Neuronal stem cell (in vitro differentiated cells): Measurements from ENCODE around the gene PKN3.
"Not testable (repeated sequence)": the region's sequence is repeated elsewhere in the genome, so short reads cannot be mapped to it uniquely, and the experiment has no call there.

Experiments used
- DNase-seq: peaks from one replicate; pipeline ENCODE4 v3.0.0-alpha.2; 2013; ENCODE audit warnings: low spot score
- H2AFZ ChIP-seq: one replicate; pipeline ENCODE4 v1.6.1; 2013; ENCODE audit warnings: mild to moderate bottlenecking, low read length, inconsistent platforms
- H2AK5ac ChIP-seq: 2 replicates; pipeline ENCODE4 v1.6.1; 2013; ENCODE audit warnings: low read depth, mild to moderate bottlenecking, inconsistent platforms, low read length, moderate library complexity, mixed read lengths
- H2BK120ac ChIP-seq: 2 replicates; pipeline ENCODE4 v1.6.1; 2013; ENCODE audit warnings: low read depth, mild to moderate bottlenecking, inconsistent platforms, low read length, moderate library complexity, mixed read lengths
- H2BK12ac ChIP-seq: one replicate; pipeline ENCODE4 v1.6.1; 2013; ENCODE audit warnings: low read length, inconsistent platforms
- H2BK15ac ChIP-seq: 2 replicates; pipeline ENCODE4 v1.6.1; 2013; ENCODE audit warnings: mild to moderate bottlenecking, low read length, inconsistent platforms, mixed read lengths
- H2BK5ac ChIP-seq: one replicate; pipeline ENCODE4 v1.6.1; 2013; ENCODE audit warnings: inconsistent platforms, mild to moderate bottlenecking, low read length, moderate library complexity
- H3K14ac ChIP-seq: one replicate; pipeline ENCODE4 v1.6.1; 2013; ENCODE audit warnings: low read length, inconsistent platforms
- H3K18ac ChIP-seq: 2 replicates; pipeline ENCODE4 v1.6.1; 2013; ENCODE audit warnings: low read length, inconsistent platforms
- H3K23ac ChIP-seq: 2 replicates; pipeline ENCODE4 v1.6.1; 2013; ENCODE audit warnings: low read depth, mild to moderate bottlenecking, mixed read lengths, low read length, inconsistent platforms; ENCODE audit not compliant: poor library complexity
- H3K27ac ChIP-seq: replicated peaks from 3 replicates; pipeline ENCODE4 v1.5.1; 2013; ENCODE audit warnings: low read length, inconsistent platforms
- H3K27me3 ChIP-seq, 3 experiments: 2 replicates each; pipeline ENCODE4 v1.6.1; 2013; ENCODE audit warnings: low read length in 3 of 3, mild to moderate bottlenecking in 2 of 3, inconsistent platforms in 1 of 3, low read depth in 1 of 3, mixed read lengths in 1 of 3, moderate library complexity in 1 of 3; ENCODE audit not compliant: control insufficient read depth in 3 of 3, insufficient read depth in 3 of 3
- H3K36me3 ChIP-seq, 2 donors: replicated peaks in 1 of 2; 2 replicates each; pipeline ENCODE4 v1.6.1; 2013; ENCODE audit warnings: low read length in 2 of 2; ENCODE audit not compliant: control insufficient read depth in 2 of 2, insufficient read depth in 2 of 2
- H3K4ac ChIP-seq: 2 replicates; pipeline ENCODE4 v1.6.1; 2013; ENCODE audit warnings: inconsistent platforms, mild to moderate bottlenecking, low read length, moderate library complexity
- H3K4me1 ChIP-seq, 2 donors: 1 replicate in 1 of 2; 2 replicates in 1 of 2; pipeline ENCODE4 v1.6.1; 2013; ENCODE audit warnings: low read length in 2 of 2, low read depth in 1 of 2; ENCODE audit not compliant: control insufficient read depth in 2 of 2, insufficient read depth in 1 of 2
- H3K4me2 ChIP-seq: one replicate; pipeline ENCODE4 v1.6.1; 2013; ENCODE audit warnings: mild to moderate bottlenecking, low read length, inconsistent platforms; ENCODE audit not compliant: insufficient read depth, poor library complexity, severe bottlenecking
- H3K4me3 ChIP-seq, 2 donors: 2 replicates each; pipeline ENCODE4 v1.5.1; 2013; ENCODE audit warnings: low read length in 2 of 2, mild to moderate bottlenecking in 2 of 2, inconsistent platforms in 1 of 2, moderate library complexity in 1 of 2
- H3K79me1 ChIP-seq: one replicate; pipeline ENCODE4 v1.6.1; 2013; ENCODE audit warnings: low read depth, mild to moderate bottlenecking, inconsistent platforms, low read length, moderate library complexity
- H3K9ac ChIP-seq: one replicate; pipeline ENCODE4 v1.6.1; 2013; ENCODE audit warnings: mild to moderate bottlenecking, low read depth, low read length, inconsistent platforms; ENCODE audit not compliant: poor library complexity
- H3K9me3 ChIP-seq, 2 donors: replicated peaks in 1 of 2; 2 replicates each; pipeline versions ENCODE3 to v1.6.1; 2013; ENCODE audit warnings: low read length in 2 of 2, mild to moderate bottlenecking in 2 of 2, inconsistent platforms in 1 of 2, low read depth in 1 of 2, mixed read lengths in 1 of 2, moderate library complexity in 1 of 2; ENCODE audit not compliant: control insufficient read depth in 2 of 2, insufficient read depth in 1 of 2
- H4K8ac ChIP-seq: one replicate; pipeline ENCODE4 v1.6.1; 2013; ENCODE audit warnings: low read depth, mild to moderate bottlenecking, inconsistent platforms, low read length, moderate library complexity
- H4K91ac ChIP-seq: one replicate; pipeline ENCODE4 v1.6.1; 2013; ENCODE audit warnings: low read length, low read depth, mild to moderate bottlenecking, inconsistent platforms; ENCODE audit not compliant: poor library complexity
- WGBS, 2 donors: extraction: QIAGEN DNeasy Blood & Tissue Kit; methylation state at CpG; one replicate each; pipeline ENCODE4 v1.1.7; 2013; ENCODE audit warnings: missing lambda C conversion rate in 2 of 2, mixed read lengths in 1 of 2; ENCODE audit not compliant: insufficient read length in 2 of 2, insufficient replicate concordance in 1 of 2; ENCODE audit errors: extremely low coverage in 2 of 2; 5-methylcytosine and 5-hydroxymethylcytosine counted together

Gene PKN3

DNA sequence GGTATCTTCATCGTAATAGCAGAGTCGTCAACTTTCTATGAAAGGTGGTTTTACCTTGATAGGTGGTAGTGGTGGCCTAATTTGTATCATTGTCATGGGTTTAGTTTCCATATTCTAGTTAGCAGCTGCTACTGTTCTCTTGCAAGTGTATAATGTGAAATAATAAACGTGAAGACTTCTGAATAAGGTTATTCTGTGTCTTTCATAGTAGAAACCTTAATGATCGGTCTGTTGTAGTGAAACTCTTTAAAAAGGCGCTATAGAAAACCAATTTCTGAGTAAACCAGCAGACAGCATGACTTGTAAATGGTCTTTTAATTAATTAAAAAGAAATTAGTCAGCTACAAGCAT lies 11.6 kb upstream of the PKN3 start:
- H3K79me1 ChIP-seq: peaks cover 2% of the 10 kb centered on the region
- peak overlapping the region; percentile 98 for H2AK5ac ChIP-seq
- no peak overlapping the region for H4K8ac ChIP-seq
- peak overlapping the region; percentile 94 for H3K18ac ChIP-seq
- H2BK15ac ChIP-seq: no peak overlapping the region
- peak overlapping the region; percentile 71 for H3K4me2 ChIP-seq
- no peak overlapping the region for H2BK120ac ChIP-seq
- H3K9ac ChIP-seq: peak overlapping the region; percentile 94
- WGBS, 2 donors: no CpG with 5 or more reads among the region's 5 CpGs
- peak overlapping the region; percentile 89 to 99 for H3K4me3 ChIP-seq
- no peak overlapping the region for H3K4ac ChIP-seq
- H4K91ac ChIP-seq: no peak overlapping the region
- H3K27ac ChIP-seq: peak overlapping the region; percentile 64
- H2BK5ac ChIP-seq: peak overlapping the region; percentile 69
- no peaks in the 10 kb centered on the region for H3K9me3 ChIP-seq
- H3K14ac ChIP-seq: no peak overlapping the region
- no peak overlapping the region for H2AFZ ChIP-seq
- no peaks in the 10 kb centered on the region for H3K27me3 ChIP-seq
- H2BK12ac ChIP-seq: no peak overlapping the region
- H3K36me3 ChIP-seq: peaks cover 13 to 51% of the 10 kb centered on the region in 2 donors
- no peak for DNase-seq
- H3K4me1 ChIP-seq: peaks cover 7 to 19% of the 10 kb centered on the region in 2 donors
- peak overlapping the region; percentile 6 for H3K23ac ChIP-seq

DNA sequence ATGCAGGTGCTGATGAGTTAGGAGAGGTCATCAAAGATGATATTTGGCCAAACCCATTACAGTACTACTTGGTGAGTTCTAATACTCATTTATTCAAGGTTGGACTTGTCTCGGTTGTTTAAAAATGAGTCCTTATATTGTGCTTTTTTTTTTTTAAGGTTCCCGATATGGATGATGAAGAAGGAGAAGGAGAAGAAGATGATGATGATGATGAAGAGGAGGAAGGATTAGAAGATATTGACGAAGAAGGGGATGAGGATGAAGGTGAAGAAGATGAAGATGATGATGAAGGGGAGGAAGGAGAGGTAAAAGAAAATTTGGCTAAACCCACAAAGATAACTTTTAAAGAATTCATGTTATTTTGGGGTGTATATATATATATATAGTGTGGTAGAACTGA lies 8.6 kb upstream of the PKN3 start:
- not testable (repeated sequence) for H2BK15ac ChIP-seq, H3K18ac ChIP-seq, H3K9me3 ChIP-seq, H3K4me3 ChIP-seq, H3K27ac ChIP-seq, H3K4me2 ChIP-seq, H2BK5ac ChIP-seq, H2BK120ac ChIP-seq, H3K23ac ChIP-seq, H3K79me1 ChIP-seq, H3K4ac ChIP-seq, H2AFZ ChIP-seq, DNase-seq, H4K8ac ChIP-seq, H3K27me3 ChIP-seq, H2BK12ac ChIP-seq, H3K14ac ChIP-seq, H4K91ac ChIP-seq, H3K9ac ChIP-seq, H2AK5ac ChIP-seq, H3K4me1 ChIP-seq
- peaks cover 17 to 70% of the 10 kb centered on the region in 2 donors for H3K36me3 ChIP-seq
- 100% methylated on average over 1 of the region's 3 CpGs for WGBS, 2 donors

DNA sequence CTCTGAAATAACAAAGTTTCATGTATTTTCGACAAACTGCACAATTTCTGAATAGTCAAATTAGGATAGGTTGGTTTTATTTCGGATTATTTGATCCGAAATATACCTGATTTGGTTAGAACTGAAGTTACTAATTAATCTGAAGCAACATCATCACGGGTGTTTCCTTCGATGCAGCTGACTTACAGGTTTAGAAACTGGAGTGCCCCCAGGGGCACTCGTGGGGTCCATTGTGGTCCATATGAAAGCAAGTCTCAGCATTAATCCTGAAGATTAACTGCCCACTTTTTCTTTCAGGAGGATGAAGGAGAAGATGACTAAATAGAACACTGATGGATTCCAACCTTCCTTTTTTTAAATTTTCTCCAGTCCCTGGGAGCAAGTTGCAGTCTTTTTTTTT lies 8.0 kb upstream of the PKN3 start:
- no peak overlapping the region for H3K9ac ChIP-seq
- no peaks in the 10 kb centered on the region for H3K9me3 ChIP-seq
- no peak overlapping the region for H3K14ac ChIP-seq
- H3K18ac ChIP-seq: no peak overlapping the region
- H2BK12ac ChIP-seq: no peak overlapping the region
- no peaks in the 10 kb centered on the region for H3K79me1 ChIP-seq
- no peak overlapping the region for H3K23ac ChIP-seq
- H2AK5ac ChIP-seq: no peak overlapping the region
- no peak overlapping the region for H2BK15ac ChIP-seq
- H4K91ac ChIP-seq: no peak overlapping the region
- peaks cover 17 to 71% of the 10 kb centered on the region in 2 donors for H3K36me3 ChIP-seq
- no peak overlapping the region for H2BK120ac ChIP-seq
- H2AFZ ChIP-seq: no peak overlapping the region
- H3K27me3 ChIP-seq: no peaks in the 10 kb centered on the region
- H3K4me2 ChIP-seq: no peak overlapping the region
- peaks cover 0 to 8% of the 10 kb centered on the region in 2 donors for H3K4me1 ChIP-seq
- no peak overlapping the region for H4K8ac ChIP-seq
- H2BK5ac ChIP-seq: no peak overlapping the region
- H3K4ac ChIP-seq: no peak overlapping the region
- no CpG with 5 or more reads among the region's 6 CpGs for WGBS, 2 donors
- H3K4me3 ChIP-seq: no peak overlapping the region
- no peak for DNase-seq
- no peak overlapping the region for H3K27ac ChIP-seq

DNA sequence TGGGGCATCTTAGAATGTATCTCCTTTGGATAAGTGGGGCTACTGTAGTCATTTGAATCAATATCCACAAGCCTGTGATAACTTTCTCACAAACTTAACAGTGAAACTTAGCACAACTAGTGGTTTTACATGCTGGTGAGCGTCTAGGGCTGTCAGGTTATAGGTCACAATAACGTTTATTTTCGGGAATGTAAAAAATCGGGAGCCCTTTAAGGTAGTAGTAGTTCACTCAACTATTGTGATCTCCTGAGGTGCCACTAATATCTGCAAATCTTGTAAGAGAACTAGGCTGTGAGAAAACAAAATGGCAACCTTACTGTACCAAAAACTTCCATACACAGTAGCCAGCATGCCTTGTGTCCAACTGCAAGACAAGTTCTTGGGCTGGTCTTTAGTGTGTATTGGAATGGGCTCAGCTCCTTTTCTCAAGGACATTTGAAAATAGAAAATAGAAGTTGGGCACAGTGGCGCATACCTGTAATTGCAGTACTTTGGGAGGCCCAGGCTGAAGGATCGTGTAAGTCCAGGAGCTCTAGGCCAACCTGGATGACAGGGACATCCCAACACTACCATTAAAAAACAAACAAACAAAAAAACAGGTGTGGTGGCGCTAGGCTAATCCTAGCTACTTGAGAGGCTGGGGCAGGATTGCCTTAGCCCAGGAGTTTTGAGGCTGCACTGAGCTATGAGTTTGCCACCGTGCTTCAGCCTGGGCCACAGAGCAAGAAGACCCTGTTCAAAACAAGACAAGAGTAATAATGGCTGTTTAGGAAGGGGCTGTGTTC lies 5.2 kb upstream of the PKN3 start:
- DNase-seq: no peak
- no peak overlapping the region for H4K91ac ChIP-seq
- no peak overlapping the region for H3K4ac ChIP-seq
- no peak overlapping the region for H2BK5ac ChIP-seq
- H4K8ac ChIP-seq: no peak overlapping the region
- no peak overlapping the region for H3K9ac ChIP-seq
- H3K27me3 ChIP-seq: no peaks in the 10 kb centered on the region
- no peak overlapping the region for H2BK120ac ChIP-seq
- no peak overlapping the region for H2BK15ac ChIP-seq
- H3K14ac ChIP-seq: no peak overlapping the region
- peak overlapping the region; percentile 25 for H3K27ac ChIP-seq
- H3K79me1 ChIP-seq: no peaks in the 10 kb centered on the region
- peaks cover 0 to 1% of the 10 kb centered on the region in 2 donors for H3K4me1 ChIP-seq
- no peak overlapping the region for H2AFZ ChIP-seq
- no peaks in the 10 kb centered on the region for H3K9me3 ChIP-seq
- no peak overlapping the region for H3K18ac ChIP-seq
- H3K4me3 ChIP-seq: no peak overlapping the region
- no peak overlapping the region for H2AK5ac ChIP-seq
- no CpG with 5 or more reads among the region's 8 CpGs for WGBS, 2 donors
- H3K4me2 ChIP-seq: no peak overlapping the region
- peaks cover 12 to 51% of the 10 kb centered on the region in 2 donors for H3K36me3 ChIP-seq
- no peak overlapping the region for H3K23ac ChIP-seq
- no peak overlapping the region for H2BK12ac ChIP-seq
